ENCODE measurements around the gene HDDC3.

Gene HDDC3, protein sequence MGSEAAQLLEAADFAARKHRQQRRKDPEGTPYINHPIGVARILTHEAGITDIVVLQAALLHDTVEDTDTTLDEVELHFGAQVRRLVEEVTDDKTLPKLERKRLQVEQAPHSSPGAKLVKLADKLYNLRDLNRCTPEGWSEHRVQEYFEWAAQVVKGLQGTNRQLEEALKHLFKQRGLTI

GRCh38 chr15:90931828-90932659 lies at the start of gene HDDC3:
Gene HDDC3 (minus strand): TSS chr15:90932549. CDS start chr15:90932540, 9 bp downstream.
- peak; percentile 57 for DNase-seq

- no peak for DNase-seq
Observed at GRCh38 chr15:90982135-90982534, 49.8 kb upstream of the HDDC3 start.

DNA sequence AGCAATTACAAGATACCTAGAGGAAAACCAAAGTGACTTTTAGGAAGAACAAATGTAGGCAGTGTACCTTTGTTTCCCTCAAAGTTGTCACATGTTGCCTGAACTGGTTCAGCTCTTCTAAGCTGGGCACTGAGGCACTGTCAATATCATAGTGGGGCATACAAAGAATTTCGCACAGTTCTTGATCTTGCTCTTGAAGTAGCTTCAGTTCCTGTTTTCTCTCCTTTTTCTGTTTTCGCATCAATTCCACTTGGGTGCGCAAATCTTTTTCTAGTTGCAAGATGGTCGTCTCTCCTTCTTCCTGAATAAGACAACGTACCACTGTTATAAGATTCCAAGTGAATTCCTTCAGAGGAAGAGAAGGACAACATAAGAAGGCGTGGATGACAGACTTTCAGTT lies 49.3 kb upstream of the HDDC3 start:
- DNase-seq = no peak

DNA sequence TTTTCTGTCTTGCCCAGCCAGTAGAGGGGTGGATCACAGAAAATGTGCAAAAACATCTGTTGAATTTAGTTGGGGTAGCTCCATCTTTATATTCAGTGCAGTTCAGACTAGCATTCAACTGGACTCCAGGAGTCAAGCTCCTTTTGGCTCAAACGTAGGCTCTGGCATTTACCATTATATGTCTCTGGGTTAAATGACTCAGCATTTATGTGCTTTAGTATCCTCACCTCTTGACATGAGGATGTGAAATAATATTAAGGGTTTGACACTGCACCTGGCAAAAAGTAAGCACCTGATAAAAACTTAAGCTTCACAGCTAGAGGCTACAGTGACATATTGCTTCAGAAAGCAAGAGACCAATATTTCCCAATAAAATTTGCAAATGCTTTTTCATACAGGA lies 47.2 kb upstream of the HDDC3 start:
- DNase-seq = no peak

DNA sequence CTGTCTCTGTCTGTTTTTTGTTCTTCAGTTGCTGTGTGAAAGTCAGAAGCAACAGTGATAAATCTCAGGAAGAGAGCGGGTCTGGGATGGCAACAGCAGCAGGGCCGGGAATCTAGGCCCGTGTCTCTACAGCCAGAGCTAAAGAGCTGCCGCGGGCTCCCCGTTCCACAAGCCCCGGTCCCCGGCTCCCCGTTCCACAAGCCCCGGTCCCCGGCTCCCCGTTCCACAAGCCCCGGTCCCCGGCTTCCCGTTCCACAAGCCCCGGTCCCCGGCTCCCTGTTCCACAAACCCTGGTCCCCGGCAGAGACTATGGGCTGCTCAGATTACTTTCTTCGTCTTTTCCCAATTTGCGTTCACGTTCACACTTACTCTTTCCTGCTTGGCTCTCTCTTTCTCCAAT lies 41.9 kb upstream of the HDDC3 start:
- DNase-seq = no peak

- no peak for DNase-seq
Observed at GRCh38 chr15:90972133-90972532, 39.8 kb upstream of the HDDC3 start.

GRCh38 chr15:90970274-90970673 lies 37.9 kb upstream of the HDDC3 start:
- DNase-seq = no peak

DNA sequence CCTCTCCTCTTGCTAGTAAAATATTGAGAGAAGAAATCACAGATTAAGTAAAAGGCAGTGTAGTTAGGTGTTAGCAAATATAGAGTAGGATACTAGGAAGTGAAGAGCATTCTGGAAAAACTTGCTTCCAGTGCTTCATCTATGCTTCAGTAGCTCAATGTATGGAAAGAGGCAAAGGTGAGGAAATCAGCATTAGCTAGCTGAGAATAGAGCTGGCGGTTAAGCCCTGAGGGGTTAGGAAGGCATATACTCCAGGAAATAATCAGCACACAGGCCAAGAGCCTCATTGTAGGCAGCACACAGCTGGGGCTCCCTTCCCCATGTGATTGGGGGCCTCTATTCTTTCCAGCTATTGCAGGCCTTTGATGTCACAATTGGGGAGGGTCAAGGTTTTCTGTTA lies 36.1 kb upstream of the HDDC3 start:
- no peak for DNase-seq

DNA sequence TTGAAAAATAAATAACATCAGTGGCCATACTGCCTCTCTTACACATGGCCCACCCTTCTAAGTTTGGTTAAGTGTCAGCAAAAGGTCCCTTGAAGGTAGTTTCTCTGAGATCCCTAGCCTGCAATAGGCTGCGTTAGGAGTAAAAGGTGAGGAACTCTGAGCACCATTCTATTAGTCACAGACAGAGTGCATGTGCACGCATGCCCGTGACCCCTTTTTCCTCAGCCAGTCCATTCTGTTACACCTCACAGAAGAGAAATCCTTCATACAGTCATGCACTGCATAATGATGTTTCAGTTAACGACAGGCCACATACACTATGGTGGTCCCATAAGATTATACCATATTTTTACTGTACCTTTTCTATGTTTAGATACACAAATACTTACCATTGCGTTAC lies 34.9 kb upstream of the HDDC3 start:
- DNase-seq = no peak

GRCh38 chr15:90966262-90966661 lies 33.9 kb upstream of the HDDC3 start:
- DNase-seq = no peak

DNA sequence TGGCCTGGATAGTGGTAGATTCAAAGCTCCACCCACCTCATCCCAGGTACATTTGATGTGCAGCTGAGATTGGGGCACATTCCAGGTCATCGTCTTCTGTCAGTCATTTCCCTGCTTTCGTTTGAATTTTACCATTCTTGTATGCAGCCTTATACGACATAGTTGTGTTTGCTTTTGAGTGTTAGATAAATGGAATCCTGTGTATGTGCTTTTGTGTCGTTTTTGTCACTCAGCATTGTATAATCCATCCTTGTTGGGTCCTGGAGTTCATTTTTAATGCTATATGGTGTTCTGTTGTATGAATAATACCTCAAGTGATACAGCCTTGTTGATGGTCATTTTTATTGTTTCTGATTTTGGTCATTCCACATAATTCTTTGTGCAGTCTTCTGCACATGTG lies 29.7 kb upstream of the HDDC3 start:
- DNase-seq = no peak

- DNase-seq = no peak
Observed at GRCh38 chr15:90960298-90961091, 28.1 kb upstream of the HDDC3 start.

DNA sequence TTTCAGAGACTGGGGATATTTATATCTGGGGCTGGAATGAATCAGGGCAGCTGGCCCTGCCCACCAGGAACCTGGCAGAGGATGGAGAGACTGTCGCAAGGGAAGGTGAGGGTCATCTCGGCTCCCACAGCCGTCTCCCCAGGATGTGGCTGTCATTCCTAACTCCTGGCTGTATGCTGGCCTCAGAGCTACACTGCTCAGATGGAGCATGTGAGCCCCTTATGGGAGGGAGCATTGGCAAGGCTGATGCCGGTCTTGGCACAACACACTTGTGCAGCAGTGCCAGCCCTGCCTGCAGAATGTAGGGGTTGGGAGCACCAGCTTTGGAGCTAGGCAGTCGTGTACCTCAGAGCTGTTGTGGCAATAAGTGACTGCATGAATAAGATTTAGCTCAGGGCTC lies 27.5 kb upstream of the HDDC3 start:
- DNase-seq = no peak

DNA sequence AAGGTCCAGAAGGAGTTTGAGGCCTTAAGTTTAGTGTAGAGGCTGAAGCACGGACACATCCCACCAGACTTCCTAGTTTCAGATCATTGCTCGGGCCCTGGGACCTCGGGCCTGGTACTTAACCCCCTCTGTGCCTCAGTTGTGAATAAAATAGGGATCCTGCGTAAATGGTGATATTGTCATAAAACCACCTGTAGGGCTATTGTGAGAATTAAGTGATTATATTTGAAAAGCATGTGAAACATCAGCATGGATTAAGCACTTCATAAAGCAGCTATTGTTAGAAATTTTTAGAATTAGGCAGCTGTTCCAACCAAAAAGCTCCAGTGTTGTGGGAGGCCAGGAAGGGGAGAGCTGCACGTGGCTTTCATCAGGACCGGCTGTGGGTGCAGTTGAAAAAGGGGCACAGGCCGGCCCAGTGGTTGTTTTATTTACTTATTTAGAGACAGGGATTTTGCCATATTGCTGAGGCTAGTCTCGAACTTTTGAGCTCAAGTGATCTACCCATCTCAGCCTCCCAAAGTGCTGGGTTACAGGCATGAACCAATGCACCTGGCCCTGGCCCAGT lies 26.8 kb upstream of the HDDC3 start:
- no peak for DNase-seq

DNA sequence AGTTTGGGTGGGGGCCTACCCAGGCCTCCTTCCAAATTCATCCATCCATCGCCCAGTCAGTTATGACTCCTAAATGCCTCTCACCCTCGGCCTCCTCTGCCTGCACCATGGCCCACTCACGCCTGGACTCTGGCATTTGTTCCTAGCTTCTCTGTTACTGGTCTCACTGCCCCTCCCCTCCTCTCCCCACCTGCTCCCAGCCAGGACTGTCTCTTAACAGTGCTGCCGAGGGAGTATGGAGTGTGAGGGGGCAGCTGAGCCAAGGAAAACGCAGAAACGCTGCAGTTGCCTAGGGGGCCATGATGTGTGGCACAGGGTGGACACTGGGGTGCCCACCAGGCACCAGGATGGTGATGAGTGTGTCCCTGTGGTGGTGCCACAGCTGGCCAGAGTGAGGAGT lies 25.4 kb upstream of the HDDC3 start:
- DNase-seq = no peak

DNA sequence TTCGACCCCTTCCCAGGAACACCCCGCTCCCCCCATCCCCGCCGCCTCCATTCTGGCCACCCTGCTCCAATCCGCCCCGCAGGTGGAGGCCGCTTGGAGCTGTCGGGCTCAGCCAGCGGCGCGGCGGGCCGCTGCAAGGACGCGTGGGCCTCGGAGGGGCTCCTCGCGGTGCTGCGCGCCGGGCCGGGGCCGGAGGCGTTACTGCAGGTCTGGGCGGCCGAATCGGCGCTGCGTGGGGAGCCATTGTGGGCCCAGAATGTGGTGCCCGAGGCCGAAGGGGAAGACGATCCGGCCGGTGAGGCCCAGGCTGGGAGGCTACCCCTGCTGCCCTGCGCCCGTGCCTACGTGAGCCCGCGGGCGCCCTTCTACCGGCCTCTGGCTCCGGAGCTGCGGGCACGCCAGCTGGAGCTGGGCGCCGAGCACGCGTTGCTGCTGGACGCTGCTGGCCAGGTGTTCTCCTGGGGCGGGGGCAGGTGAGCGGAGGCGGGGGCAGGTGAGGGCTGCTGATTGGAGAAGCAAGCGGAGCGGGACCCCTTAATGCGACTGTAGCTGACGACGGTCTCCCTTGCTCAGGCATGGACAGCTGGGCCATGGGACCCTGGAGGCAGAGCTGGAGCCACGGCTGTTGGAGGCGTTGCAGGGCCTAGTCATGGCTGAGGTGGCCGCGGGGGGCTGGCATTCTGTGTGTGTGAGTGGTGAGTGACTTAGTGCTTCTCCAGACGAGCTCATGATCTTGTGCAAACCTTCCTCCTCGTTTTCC lies 24.9 kb upstream of the HDDC3 start:
- DNase-seq = no peak

- peak; percentile 4 for DNase-seq
Observed at GRCh38 chr15:90956274-90957030, 24.1 kb upstream of the HDDC3 start.

DNA sequence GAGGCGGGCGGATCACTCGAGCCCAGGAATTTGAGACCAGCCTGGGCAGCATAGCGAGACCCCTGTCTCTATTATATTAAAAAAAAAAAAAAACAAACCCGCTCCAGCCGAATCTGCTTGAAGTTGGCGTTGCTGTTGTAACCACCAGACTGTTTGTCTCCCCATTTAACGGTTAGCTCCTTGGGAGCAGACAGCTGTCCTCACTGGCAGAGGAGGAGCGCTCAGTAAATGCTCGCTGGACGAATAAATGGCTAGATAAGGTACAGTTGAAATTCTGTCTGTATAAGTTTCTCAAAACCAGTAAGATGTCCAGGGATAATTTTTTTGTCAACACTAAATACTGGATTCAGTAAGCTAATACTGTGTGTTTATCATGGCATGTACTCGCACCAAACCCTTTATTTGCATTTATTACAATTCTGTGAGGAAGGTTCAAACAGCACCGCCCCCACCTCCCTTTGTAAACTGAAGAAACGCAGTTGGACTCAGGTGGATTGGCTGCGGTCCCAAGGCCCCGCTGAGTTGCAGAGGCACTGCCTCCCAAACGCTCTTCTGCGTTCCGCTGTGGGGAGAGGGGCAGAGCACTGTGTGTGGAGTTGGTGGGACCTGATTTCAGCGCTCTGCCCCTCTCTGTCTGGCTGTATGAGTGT lies 23.4 kb upstream of the HDDC3 start:
- DNase-seq = no peak

DNA sequence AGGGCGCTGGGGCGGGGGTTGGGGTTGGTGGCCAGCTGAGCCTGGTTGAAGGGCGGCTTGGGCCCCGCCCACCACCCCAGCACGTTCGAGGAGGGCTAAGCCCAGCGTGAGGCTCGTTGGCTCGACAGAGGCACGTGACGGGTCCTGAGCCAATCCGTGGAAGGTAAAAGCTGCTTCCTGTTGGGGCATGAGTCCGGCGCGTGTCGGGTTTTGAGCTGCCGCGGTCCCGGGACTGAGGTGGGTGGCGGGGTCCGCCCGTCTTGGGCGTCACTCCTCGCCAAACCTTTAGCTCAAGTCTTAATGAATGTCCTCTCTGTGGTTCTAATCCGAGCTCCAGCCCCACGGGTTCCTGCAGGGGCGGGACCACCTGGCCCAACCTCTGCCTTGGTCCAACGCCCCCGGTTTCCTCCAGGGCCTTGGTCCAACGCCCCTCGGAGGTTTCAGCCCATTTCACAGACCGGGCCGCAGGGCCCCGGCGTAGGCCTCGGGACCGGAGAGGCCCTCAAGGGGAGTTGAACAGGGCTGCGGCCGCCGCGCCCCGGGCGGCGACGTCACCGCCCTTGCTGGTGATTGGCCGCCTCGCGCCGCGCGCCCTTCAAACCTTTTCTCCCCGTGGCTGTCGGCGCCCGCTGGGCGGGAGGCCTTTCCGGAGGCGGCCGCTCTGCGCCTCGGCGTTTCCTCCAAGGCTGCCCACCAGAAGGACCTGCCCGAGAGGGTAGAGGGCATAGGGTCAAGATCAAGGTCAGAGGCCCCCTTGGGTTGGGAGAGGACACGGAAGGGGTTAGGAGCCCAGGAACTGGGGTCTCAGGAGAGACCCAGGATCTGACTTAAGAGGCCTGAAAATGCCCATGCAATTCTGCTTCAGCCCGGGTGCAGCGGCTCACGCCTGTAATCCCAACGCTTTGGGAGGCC lies 22.6 kb upstream of the HDDC3 start, which contains the start of gene RCCD1:
Gene RCCD1, plus strand, starts transcription at position 173 of the 912 bp plus-strand sequence. CDS start 1,851 bp downstream, outside the sequence.
- DNase-seq = peak; percentile 72
